A673 (cell line): ENCODE data around the gene CLEC16A. TPM values are rescaled to one million over a fixed set of nuclear protein-coding genes. Genes with fewer than 3 reads are reported as not detected.
"Not testable (repeated sequence)": the region's sequence is repeated elsewhere in the genome, so short reads cannot be mapped to it uniquely, and the experiment has no call there.

ENCODE experiments used
- BruUV-seq: library from RNA; stranded (reverse); fragments of 400-500 nt; replicated peaks from 2 replicates; lab custom pipeline; 2021; lab: Mats Ljungman, UMichigan
- CTCF ChIA-PET: fragments of 300-600 bp; sonication (Branson Sonifier 250); formaldehyde crosslinking; loops from one replicate; lab custom pipeline; 2022; ENCODE audit warnings: antibody characterized with exemption; lab: Charles Lee
- POLR2A ChIA-PET: fragments of 300-600 bp; sonication (Branson Sonifier 250); formaldehyde crosslinking; loops from one replicate; lab custom pipeline; 2022; ENCODE audit warnings: antibody characterized with exemption; ENCODE audit not compliant: low non-redundant PET; lab: Charles Lee
- DNase-seq: peaks from one replicate; pipeline ENCODE4 v3.0.0-alpha.2; 2015; ENCODE audit warnings: low spot score
- H3K27ac ChIP-seq: fragments of 200-600 bp; sonication (generic); 2 replicates; pipeline ENCODE4 v1.5.1; 2016; ENCODE audit warnings: mixed run types, low read depth, mild to moderate bottlenecking, mixed read lengths, antibody characterized with exemption, low read length; ENCODE audit not compliant: poor library complexity, severe bottlenecking
- H3K27me3 ChIP-seq: fragments of 200-600 bp; sonication (generic); replicated peaks from 2 replicates; pipeline ENCODE4 v1.6.1; 2017; ENCODE audit warnings: mixed run types, low read depth, mild to moderate bottlenecking, mixed read lengths, antibody characterized with exemption, low read length; ENCODE audit not compliant: insufficient read depth, poor library complexity
- H3K36me3 ChIP-seq: fragments of 200-600 bp; sonication (generic); 2 replicates; pipeline ENCODE4 v1.6.1; 2016; ENCODE audit warnings: mixed run types, mild to moderate bottlenecking, mixed read lengths, antibody characterized with exemption, low read length; ENCODE audit not compliant: insufficient read depth, poor library complexity, severe bottlenecking
- H3K4me1 ChIP-seq: fragments of 200-600 bp; sonication (generic); 2 replicates; pipeline ENCODE4 v1.6.1; 2017; ENCODE audit warnings: mixed run types, mild to moderate bottlenecking, mixed read lengths, antibody characterized with exemption, low read length; ENCODE audit not compliant: insufficient read depth, poor library complexity, severe bottlenecking
- H3K4me3 ChIP-seq: fragments of 200-600 bp; sonication (generic); 2 replicates; pipeline ENCODE4 v1.5.1; 2016; ENCODE audit warnings: low read depth, mixed run types, mild to moderate bottlenecking, mixed read lengths, low read length; ENCODE audit not compliant: poor library complexity, severe bottlenecking
- H3K9me3 ChIP-seq: fragments of 200-600 bp; sonication (generic); 2 replicates; pipeline ENCODE4 v1.6.1; 2016; ENCODE audit warnings: mixed run types, low read depth, mild to moderate bottlenecking, mixed read lengths, antibody characterized with exemption, low read length; ENCODE audit not compliant: poor library complexity, severe bottlenecking
- CTCF ChIP-seq: fragments of 300-800, 200-600 bp; sonication (generic); conservative IDR thresholded peaks from 2 replicates; pipeline ENCODE4 v1.5.1; 2017; ENCODE audit warnings: low read depth, mild to moderate bottlenecking, antibody characterized with exemption, low read length, moderate library complexity, mixed read lengths
- EZH2 ChIP-seq: fragments of 200-600 bp; sonication (generic); IDR thresholded peaks from 2 replicates; pipeline ENCODE4 v1.6.1; 2017; ENCODE audit warnings: borderline replicate concordance, low read depth, mild to moderate bottlenecking, mixed read lengths, antibody characterized with exemption, low read length; ENCODE audit not compliant: poor library complexity, severe bottlenecking
- intact Hi-C: fragments of 100-400 bp; cut with micrococcal nuclease; formaldehyde crosslinking; loops from one replicate; pipeline ENCODE4 v1.10.0; 2022; ENCODE audit not compliant: unreplicated experiment
- total RNA-seq: library from RNA; stranded (reverse); gene quantifications from 2 replicates; pipeline ENCODE4 v1.2.3, GENCODE V29; 2021

The CLEC16A gene
- total RNA-seq, 1 experiment from 2014 or later, result 23.4 TPM

DNA sequence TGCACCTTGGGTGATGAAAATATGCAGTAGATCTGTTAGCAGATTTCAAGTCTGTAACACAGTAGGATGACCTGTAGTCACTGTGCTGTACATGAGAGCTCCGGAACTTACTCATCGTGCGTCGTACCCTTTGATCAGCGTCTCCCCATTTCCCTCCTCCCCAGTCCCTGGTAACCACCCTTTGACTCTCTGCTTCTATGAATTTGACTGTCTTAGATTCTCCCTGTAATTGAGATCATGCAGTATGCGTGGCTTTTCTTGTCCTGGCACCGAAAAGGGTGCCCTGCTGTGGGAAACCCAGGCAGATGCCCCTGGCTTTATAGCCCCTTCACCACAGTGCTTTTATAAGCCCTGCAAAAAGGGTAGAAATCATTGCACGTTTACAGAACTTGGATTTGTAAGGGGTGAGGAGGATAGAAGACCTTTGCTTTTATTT lies 20.5 kb downstream of the CLEC16A start:
- Histone ChIP-seq H3K4me3 (no peak overlapping the region), H3K9me3 (no peaks in the 10 kb centered on the region), H3K36me3 (peaks cover 6% of the 10 kb centered on the region), H3K27me3 (no peaks in the 10 kb centered on the region), H3K27ac (no peak overlapping the region), H3K4me1 (no peaks in the 10 kb centered on the region)
- TF ChIP-seq EZH2 (no peak), CTCF (no peak)
- CTCF ChIA-PET, result interaction anchor here (1.0 to 1.3 kb wide), 2 partner anchors 16 to 567 kb away, joined by 3 read pairs; no protein-coding TSS in a partner anchor
- no TSS peak for BruUV-seq
- no peak for DNase-seq
- POLR2A ChIA-PET, result no interaction called here
- intact Hi-C loops, result loop anchor here (1.0 to 10.0 kb wide), 4 partner anchors 442 to 850 kb away; no protein-coding TSS in a partner anchor

DNA sequence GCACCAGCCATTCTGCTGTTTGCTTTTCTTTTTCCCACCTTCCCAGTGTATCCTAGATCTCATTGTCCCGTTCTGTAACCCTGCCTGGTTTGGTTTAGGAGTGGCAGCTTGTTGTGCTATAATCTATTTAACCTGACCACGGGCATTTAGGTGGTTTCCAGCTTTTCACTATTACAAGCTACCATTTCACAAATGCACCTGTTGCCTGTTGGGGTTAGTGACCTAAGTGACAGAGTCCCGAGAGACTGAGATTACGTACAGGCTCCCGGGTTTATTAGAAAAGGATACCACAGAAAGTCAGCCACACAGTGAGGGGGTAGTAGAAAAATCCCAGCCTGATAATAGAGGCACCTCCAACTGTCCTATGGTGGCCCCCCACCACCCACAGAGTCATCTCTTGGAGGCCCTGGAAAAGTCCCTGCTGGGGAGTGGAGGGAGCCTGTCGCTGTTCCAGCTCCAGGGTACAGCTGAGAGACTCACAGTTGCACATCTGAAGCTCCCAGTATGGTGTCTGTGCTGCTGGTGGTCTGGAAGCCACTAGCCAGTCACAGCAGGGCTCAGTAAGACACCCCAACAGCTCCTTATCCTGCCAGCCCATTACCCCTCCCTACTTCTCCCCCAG lies 21.2 kb downstream of the CLEC16A start:
- POLR2A ChIA-PET, result no interaction called here
- intact Hi-C loops, result loop anchor here (5.0 to 10.0 kb wide), 2 partner anchors 442 to 849 kb away; no protein-coding TSS in a partner anchor
- BruUV-seq, result no TSS peak

DNA sequence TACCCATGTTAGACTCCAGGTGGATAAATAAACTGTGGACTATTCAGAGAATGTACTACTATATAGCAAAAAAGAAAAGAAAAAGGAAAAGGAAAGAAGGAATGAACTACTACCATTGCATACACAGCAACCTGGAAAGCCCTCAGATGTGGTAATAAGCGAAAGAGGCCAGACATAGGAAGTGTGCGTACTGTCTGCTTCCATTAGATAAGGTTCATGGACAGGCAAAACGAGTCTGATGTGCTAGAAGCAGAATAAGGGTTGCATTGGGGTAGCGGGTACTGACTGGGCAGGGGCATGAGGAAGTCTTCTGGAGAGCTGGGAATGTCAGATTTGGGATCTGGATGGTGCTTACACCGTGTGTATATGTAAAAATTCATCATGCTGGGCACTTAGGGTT lies 21.8 kb downstream of the CLEC16A start:
- Histone ChIP-seq H3K9me3 (no peaks in the 10 kb centered on the region), H3K27ac (no peak overlapping the region), H3K36me3 (peaks cover 9% of the 10 kb centered on the region), H3K27me3 (no peaks in the 10 kb centered on the region), H3K4me1 (no peaks in the 10 kb centered on the region), H3K4me3 (no peak overlapping the region)
- ChIA-PET CTCF (no interaction called here), POLR2A (no interaction called here)
- BruUV-seq, result no TSS peak
- TF ChIP-seq CTCF, result no peak
- no peak for TF ChIP-seq EZH2
- intact Hi-C loops, result loop anchor here (5.0 to 10.0 kb wide), 2 partner anchors 441 to 849 kb away; no protein-coding TSS in a partner anchor
- no peak for DNase-seq

More for the DNA sequence above, 21.2 kb downstream of the CLEC16A start:
- no peak for DNase-seq
- Histone ChIP-seq H3K4me3 (no peak overlapping the region), H3K4me1 (no peaks in the 10 kb centered on the region), H3K36me3 (peaks cover 6% of the 10 kb centered on the region), H3K9me3 (no peaks in the 10 kb centered on the region), H3K27me3 (no peaks in the 10 kb centered on the region), H3K27ac (no peak overlapping the region)
- TF ChIP-seq CTCF (no peak), EZH2 (no peak)
- CTCF ChIA-PET, result interaction anchor here (1.3 kb wide), 1 partner anchor 17 kb away, joined by 3 read pairs; no protein-coding TSS in a partner anchor

- POLR2A ChIA-PET, CTCF ChIA-PET, H3K9me3 ChIP-seq, H3K27ac ChIP-seq, H3K4me1 ChIP-seq, H3K4me3 ChIP-seq, BruUV-seq, DNase-seq, H3K27me3 ChIP-seq: not testable (repeated sequence)
- H3K36me3 ChIP-seq, result peaks cover 11% of the 10 kb centered on the region
- intact Hi-C loops, result loop anchor here (5.0 to 10.0 kb wide), 2 partner anchors 441 to 848 kb away; no protein-coding TSS in a partner anchor
These were observed 22.2 kb downstream of the CLEC16A start for GRCh38 chr16:10966559-10966958.
